ENCODE results near the gene NTN5.

GRCh38 chr19:48702701-48703100, 29.9 kb upstream of the NTN5 start:
- TF ChIP-seq EZH2 (IDR thresholded peaks at IDR 0.05; ENCODE audit: borderline replicate concordance, low read depth, low read length, poor library complexity, severe bottlenecking), result no peak
- TF ChIP-seq, protein P1, sequence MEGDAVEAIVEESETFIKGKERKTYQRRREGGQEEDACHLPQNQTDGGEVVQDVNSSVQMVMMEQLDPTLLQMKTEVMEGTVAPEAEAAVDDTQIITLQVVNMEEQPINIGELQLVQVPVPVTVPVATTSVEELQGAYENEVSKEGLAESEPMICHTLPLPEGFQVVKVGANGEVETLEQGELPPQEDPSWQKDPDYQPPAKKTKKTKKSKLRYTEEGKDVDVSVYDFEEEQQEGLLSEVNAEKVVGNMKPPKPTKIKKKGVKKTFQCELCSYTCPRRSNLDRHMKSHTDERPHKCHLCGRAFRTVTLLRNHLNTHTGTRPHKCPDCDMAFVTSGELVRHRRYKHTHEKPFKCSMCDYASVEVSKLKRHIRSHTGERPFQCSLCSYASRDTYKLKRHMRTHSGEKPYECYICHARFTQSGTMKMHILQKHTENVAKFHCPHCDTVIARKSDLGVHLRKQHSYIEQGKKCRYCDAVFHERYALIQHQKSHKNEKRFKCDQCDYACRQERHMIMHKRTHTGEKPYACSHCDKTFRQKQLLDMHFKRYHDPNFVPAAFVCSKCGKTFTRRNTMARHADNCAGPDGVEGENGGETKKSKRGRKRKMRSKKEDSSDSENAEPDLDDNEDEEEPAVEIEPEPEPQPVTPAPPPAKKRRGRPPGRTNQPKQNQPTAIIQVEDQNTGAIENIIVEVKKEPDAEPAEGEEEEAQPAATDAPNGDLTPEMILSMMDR (conservative IDR thresholded peaks at IDR 0.05; ENCODE audit: low read depth, low read length), result no peak
